Gastrocnemius medialis (tissue), 4 donors: ENCODE measurements around the gene LRFN3. TPM values are rescaled to one million over a fixed set of nuclear protein-coding genes. Genes with fewer than 3 reads are reported as not detected.

Experiments
- ATAC-seq, 2 donors: fragments of 150-250 bp; one replicate each; pipeline ENCODE4 v1.9.1; 2016
- DNase-seq, 2 donors: peaks; one replicate each; pipeline ENCODE4 v3.0.0-alpha.2; 2019
- H3K27ac ChIP-seq, 4 donors: fragments of 200-600 bp; sonication (generic); 1 replicate in 1 of 4; 2 replicates in 3 of 4; pipeline ENCODE4 v1.5.1; 2016 to 2018; ENCODE audit warnings: mild to moderate bottlenecking in 2 of 4, moderate library complexity in 1 of 4
- H3K27me3 ChIP-seq, 3 donors: fragments of 200-600 bp; sonication (generic) in 2 of 3; 1 replicate in 1 of 3; 2 replicates in 2 of 3; pipeline versions ENCODE4 v1.5.1 to v1.6.0; 2016 to 2019; ENCODE audit warnings: mild to moderate bottlenecking in 1 of 3, moderate library complexity in 1 of 3
- H3K36me3 ChIP-seq, 2 donors: fragments of 200-600 bp; sonication (generic) in 1 of 2; one replicate each; pipeline ENCODE4 v1.5.1; 2017 to 2018
- H3K4me1 ChIP-seq, 2 donors: fragments of 200-600 bp; sonication (generic) in 1 of 2; one replicate each; pipeline ENCODE4 v1.5.1; 2016 to 2017; ENCODE audit warnings: mild to moderate bottlenecking in 2 of 2
- H3K4me3 ChIP-seq, 4 donors: fragments of 200-600 bp; sonication (generic) in 3 of 4; 1 replicate in 1 of 4; 2 replicates in 3 of 4; pipeline ENCODE4 v1.5.1; 2016 to 2019; ENCODE audit warnings: mild to moderate bottlenecking in 2 of 4
- H3K9me3 ChIP-seq, 3 donors: fragments of 200-600 bp; sonication (generic) in 2 of 3; 1 replicate in 1 of 3; 2 replicates in 2 of 3; pipeline ENCODE4 v1.5.1; 2016 to 2019
- CTCF ChIP-seq, 5 experiments: fragments of 450-650 bp in 3 of 5; fragments of 200-600 bp in 2 of 5; sonication (generic) in 2 of 5; IDR thresholded peaks in 4 of 5; conservative IDR thresholded peaks in 1 of 5; 1 replicate in 4 of 5; 2 replicates in 1 of 5; pipeline ENCODE4 v1.5.1; 2016 to 2019; ENCODE audit warnings: antibody characterized with exemption in 5 of 5, mild to moderate bottlenecking in 3 of 5, moderate library complexity in 3 of 5
- POLR2A ChIP-seq, 2 donors: fragments of 450-650 bp; IDR thresholded peaks; one replicate each; pipeline ENCODE4 v1.6.1; 2017; ENCODE audit warnings: antibody characterized with exemption in 2 of 2, mild to moderate bottlenecking in 2 of 2, moderate library complexity in 2 of 2
- in situ Hi-C, 4 donors: fragments of 200-750 bp; cut with MboI; loops; one replicate each; pipeline versions ENCODE4 v1.15.0 to v1.8.0; 2017; ENCODE audit warnings: low sequenced_read_pairs in 4 of 4
- intact Hi-C: fragments of 100-400 bp; cut with DNase I; formaldehyde crosslinking; loops from one replicate; pipeline ENCODE4 v1.15.1; 2023; ENCODE audit warnings: low total_unique reads
- total RNA-seq, 4 donors: library from RNA; depleted of rRNA; stranded (reverse); fragments of >200 nt; gene quantifications; one replicate each; pipeline versions ENCODE4 v1.1.0 to v1.2.3, GENCODE V29; 2016

The LRFN3 gene
- total RNA-seq, 4 donors from 2014 or later: 7.4 to 18.2 (median 12.8) TPM

- TF ChIP-seq POLR2A (IDR thresholded peaks at IDR 0.05) (no peak), CTCF (IDR thresholded peaks at IDR 0.05 in 4 of 5, conservative IDR thresholded peaks at IDR 0.05 in 1 of 5) (no peak)
- no peak overlapping the region for H3K4me3 ChIP-seq
- intact Hi-C loops: loop anchor here (5.0 to 10.0 kb wide), 3 partner anchors 275 to 672 kb away; partner anchors contain the start of genes RBM42, USF2, ZNF146 and ZNF565
- H3K27ac ChIP-seq: no peak overlapping the region
- H3K4me1 ChIP-seq: peaks cover 23 to 36% of the 10 kb centered on the region in 2 donors
- DNase-seq (no peak), ATAC-seq (no peak)
- peaks cover 0 to 36% of the 10 kb centered on the region in 2 donors for H3K36me3 ChIP-seq
- in situ Hi-C loops: loop anchor here in 1 of 4 donors (10.0 kb wide), 2 partner anchors 55 to 225 kb away; partner anchors contain the start of gene KMT2B
- H3K9me3 ChIP-seq: no peaks in the 10 kb centered on the region
- H3K27me3 ChIP-seq: no peaks in the 10 kb centered on the region
These were observed 3.3 kb downstream of the LRFN3 start for GRCh38 chr19:35939307-35940077.

GRCh38 chr19:35940078-35940775 is 4.1 kb downstream of the LRFN3 start:
- TF ChIP-seq CTCF (IDR thresholded peaks at IDR 0.05 in 4 of 5, conservative IDR thresholded peaks at IDR 0.05 in 1 of 5): no peak
- TF ChIP-seq POLR2A (IDR thresholded peaks at IDR 0.05): no peak
- no peak overlapping the region for H3K27ac ChIP-seq

GRCh38 chr19:35940839-35941238 is 4.7 kb downstream of the LRFN3 start:
- Histone ChIP-seq H3K27me3 (no peaks in the 10 kb centered on the region), H3K27ac (no peak overlapping the region), H3K36me3 (peaks cover 0 to 36% of the 10 kb centered on the region in 2 donors), H3K4me1 (peaks cover 16 to 27% of the 10 kb centered on the region in 2 donors), H3K9me3 (no peaks in the 10 kb centered on the region), H3K4me3 (no peak overlapping the region)
- TF ChIP-seq CTCF (IDR thresholded peaks at IDR 0.05 in 4 of 5, conservative IDR thresholded peaks at IDR 0.05 in 1 of 5) (no peak), POLR2A (IDR thresholded peaks at IDR 0.05) (no peak)
- intact Hi-C loops: no loop called here
- DNase-seq (no peak), ATAC-seq (no peak)
- in situ Hi-C loops: no loop called here

More at GRCh38 chr19:35940078-35940775, 4.1 kb downstream of the LRFN3 start:
- in situ Hi-C loops: no loop called here
- Histone ChIP-seq H3K36me3 (peaks cover 0 to 36% of the 10 kb centered on the region in 2 donors), H3K9me3 (no peaks in the 10 kb centered on the region), H3K27me3 (no peaks in the 10 kb centered on the region), H3K4me3 (no peak overlapping the region), H3K4me1 (peaks cover 22 to 33% of the 10 kb centered on the region in 2 donors)
- intact Hi-C loops: no loop called here
- no peak for DNase-seq
- no peak for ATAC-seq

- Histone ChIP-seq H3K27me3 (no peaks in the 10 kb centered on the region), H3K36me3 (peaks cover 0 to 36% of the 10 kb centered on the region in 2 donors), H3K9me3 (no peaks in the 10 kb centered on the region), H3K4me3 (no peak overlapping the region), H3K4me1 (peaks cover 11 to 18% of the 10 kb centered on the region in 2 donors), H3K27ac (no peak overlapping the region)
- TF ChIP-seq POLR2A (IDR thresholded peaks at IDR 0.05) (no peak), CTCF (IDR thresholded peaks at IDR 0.05 in 4 of 5, conservative IDR thresholded peaks at IDR 0.05 in 1 of 5) (no peak)
- DNase-seq: no peak
- intact Hi-C loops: no loop called here
- in situ Hi-C loops: no loop called here
- ATAC-seq: no peak
These were observed 6.1 kb downstream of the LRFN3 start for GRCh38 chr19:35942235-35942634.
